ENCODE results near the gene AHCTF1. TPM values are rescaled to one million over a fixed set of nuclear protein-coding genes. Genes with fewer than 3 reads are reported as not detected.

AHCTF1 gene
- total and polyA plus RNA-seq, 4 donors, result 4.2 to 17.5 (median 10.6) TPM

- Histone ChIP-seq H3K36me3 (ENCODE audit: control insufficient read depth in 4 of 4, insufficient read depth in 3 of 4, low read depth in 1 of 4, low read length in 3 of 4) (peaks cover 0 to 8% (median 4%) of the 10 kb centered on the region in 4 donors), H3K27me3 (ENCODE audit: control insufficient read depth in 4 of 4, insufficient read depth in 4 of 4, low read length in 3 of 4) (no peaks in the 10 kb centered on the region), H3K9ac (ENCODE audit: low read depth in 1 of 2, low read length in 2 of 2) (no peak overlapping the region), H3K4me1 (ENCODE audit: control insufficient read depth in 4 of 4, insufficient read depth in 4 of 4, low read length in 3 of 4) (no peaks in the 10 kb centered on the region), H3K27ac (ENCODE audit: low read depth in 1 of 2, low read length in 2 of 2) (no peak overlapping the region), H3K4me3 (ENCODE audit: low read depth in 1 of 3, low read length in 3 of 3) (no peak overlapping the region), H3K9me3 (ENCODE audit: control insufficient read depth in 4 of 4, low read length in 3 of 4) (no peaks in the 10 kb centered on the region)
- no peak for DNase-seq (ENCODE audit: low spot score)
- TF ChIP-seq EGR1 (IDR thresholded peaks at IDR 0.05; ENCODE audit: low read depth in 2 of 2) (no peak), RXRA (IDR thresholded peaks at IDR 0.05) (no peak), NR2F2 (IDR thresholded peaks at IDR 0.05) (no peak), RAD21 (IDR thresholded peaks at IDR 0.05) (no peak), SP1 (IDR thresholded peaks at IDR 0.05) (no peak), FOXA1 (IDR thresholded peaks at IDR 0.05) (no peak), JUND (IDR thresholded peaks at IDR 0.05) (no peak), HNF4G (IDR thresholded peaks at IDR 0.05) (no peak), REST (IDR thresholded peaks at IDR 0.05) (no peak), CTCF (IDR thresholded peaks at IDR 0.05; ENCODE audit: low read depth, low read length, missing input control) (no peak), TAF1 (conservative IDR thresholded peaks at IDR 0.05) (no peak)
- TF ChIP-seq, protein P1, sequence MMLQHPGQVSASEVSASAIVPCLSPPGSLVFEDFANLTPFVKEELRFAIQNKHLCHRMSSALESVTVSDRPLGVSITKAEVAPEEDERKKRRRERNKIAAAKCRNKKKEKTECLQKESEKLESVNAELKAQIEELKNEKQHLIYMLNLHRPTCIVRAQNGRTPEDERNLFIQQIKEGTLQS (IDR thresholded peaks at IDR 0.05), result no peak
- TF ChIP-seq, protein P2, sequence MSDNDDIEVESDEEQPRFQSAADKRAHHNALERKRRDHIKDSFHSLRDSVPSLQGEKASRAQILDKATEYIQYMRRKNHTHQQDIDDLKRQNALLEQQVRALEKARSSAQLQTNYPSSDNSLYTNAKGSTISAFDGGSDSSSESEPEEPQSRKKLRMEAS (IDR thresholded peaks at IDR 0.05), result no peak
- 62% methylated on average over 6 of the region's 6 CpGs for WGBS
These were observed 95.4 kb downstream of the AHCTF1 start for GRCh38 chr1:246836209-246836966.

DNA sequence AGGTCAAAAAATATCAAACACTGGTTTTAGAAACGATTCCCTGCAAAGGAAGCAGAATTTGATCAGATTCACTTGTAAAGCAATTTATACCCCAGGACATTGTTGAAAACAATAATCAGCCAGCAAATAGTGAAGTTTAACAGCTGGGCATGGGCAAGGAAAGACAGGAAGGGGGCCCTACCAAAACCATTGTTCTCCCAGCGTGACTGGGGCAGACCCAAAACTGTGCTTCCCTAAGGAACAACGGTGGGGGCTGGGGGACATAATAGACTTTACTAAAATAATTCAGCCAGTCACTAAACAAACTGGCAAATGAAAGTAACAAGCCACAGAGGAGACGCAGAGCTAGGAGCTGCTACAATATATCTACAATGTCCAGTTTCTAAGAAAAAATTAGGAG is 100.2 kb downstream of the AHCTF1 start:
- Histone ChIP-seq H3K27ac (ENCODE audit: low read depth in 1 of 2, low read length in 2 of 2) (no peak overlapping the region), H3K9ac (ENCODE audit: low read depth in 1 of 2, low read length in 2 of 2) (no peak overlapping the region), H3K36me3 (ENCODE audit: control insufficient read depth in 4 of 4, insufficient read depth in 3 of 4, low read depth in 1 of 4, low read length in 3 of 4) (no peaks in the 10 kb centered on the region), H3K4me3 (ENCODE audit: low read depth in 1 of 3, low read length in 3 of 3) (no peak overlapping the region), H3K27me3 (ENCODE audit: control insufficient read depth in 4 of 4, insufficient read depth in 4 of 4, low read length in 3 of 4) (no peaks in the 10 kb centered on the region), H3K4me1 (ENCODE audit: control insufficient read depth in 4 of 4, insufficient read depth in 4 of 4, low read length in 3 of 4) (no peaks in the 10 kb centered on the region), H3K9me3 (ENCODE audit: control insufficient read depth in 4 of 4, low read length in 3 of 4) (peaks cover 0 to 9% (median 3%) of the 10 kb centered on the region in 4 donors)
- DNase-seq (ENCODE audit: low spot score), result no peak
- WGBS, result 66% methylated on average over 4 of the region's 4 CpGs
- TF ChIP-seq, protein P2 (IDR thresholded peaks at IDR 0.05), result no peak
- TF ChIP-seq HNF4A (conservative IDR thresholded peaks at IDR 0.05), result no peak
- TF ChIP-seq FOXA1 (IDR thresholded peaks at IDR 0.05), result no peak
- no peak for TF ChIP-seq CTCF (IDR thresholded peaks at IDR 0.05; ENCODE audit: low read depth, low read length, missing input control)
- no peak for TF ChIP-seq GABPA (IDR thresholded peaks at IDR 0.05 in 1 of 2, conservative IDR thresholded peaks at IDR 0.05 in 1 of 2)
- no peak for TF ChIP-seq YY1 (IDR thresholded peaks at IDR 0.05)
- TF ChIP-seq, protein P1 (IDR thresholded peaks at IDR 0.05), result no peak
- no peak for TF ChIP-seq JUND (IDR thresholded peaks at IDR 0.05)
- no peak for TF ChIP-seq HNF4G (IDR thresholded peaks at IDR 0.05)
- TF ChIP-seq SP1 (IDR thresholded peaks at IDR 0.05), result no peak
- no peak for TF ChIP-seq TAF1 (conservative IDR thresholded peaks at IDR 0.05)
- TF ChIP-seq REST (IDR thresholded peaks at IDR 0.05), result no peak
- no peak for TF ChIP-seq NR2F2 (IDR thresholded peaks at IDR 0.05)
- no peak for TF ChIP-seq EGR1 (IDR thresholded peaks at IDR 0.05; ENCODE audit: low read depth in 2 of 2)
- no peak for TF ChIP-seq RAD21 (IDR thresholded peaks at IDR 0.05)
- TF ChIP-seq FOXA2 (IDR thresholded peaks at IDR 0.05), result no peak
- TF ChIP-seq RXRA (IDR thresholded peaks at IDR 0.05), result no peak
